Measurements from ENCODE around the gene TRIM77.
A peak's percentile ranks its signal among the peaks of the same experiment; 100 is the strongest.
"Not testable (repeated sequence)": the region's sequence is repeated elsewhere in the genome, so short reads cannot be mapped to it uniquely, and the experiment has no call there.

Gene TRIM77, protein sequence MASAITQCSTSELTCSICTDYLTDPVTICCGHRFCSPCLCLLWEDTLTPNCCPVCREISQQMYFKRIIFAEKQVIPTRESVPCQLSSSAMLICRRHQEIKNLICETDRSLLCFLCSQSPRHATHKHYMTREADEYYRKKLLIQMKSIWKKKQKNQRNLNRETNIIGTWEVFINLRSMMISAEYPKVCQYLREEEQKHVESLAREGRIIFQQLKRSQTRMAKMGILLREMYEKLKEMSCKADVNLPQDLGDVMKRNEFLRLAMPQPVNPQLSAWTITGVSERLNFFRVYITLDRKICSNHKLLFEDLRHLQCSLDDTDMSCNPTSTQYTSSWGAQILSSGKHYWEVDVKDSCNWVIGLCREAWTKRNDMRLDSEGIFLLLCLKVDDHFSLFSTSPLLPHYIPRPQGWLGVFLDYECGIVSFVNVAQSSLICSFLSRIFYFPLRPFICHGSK

GRCh38 chr11:89709999-89710398, at the start of gene TRIM77:
Gene TRIM77, plus strand, starts transcription at chr11:89710299. Its CDS starts 0 bp downstream, at chr11:89710299.
- H3K4me3 ChIP-seq, H3K27ac ChIP-seq: not testable (repeated sequence)

DNA sequence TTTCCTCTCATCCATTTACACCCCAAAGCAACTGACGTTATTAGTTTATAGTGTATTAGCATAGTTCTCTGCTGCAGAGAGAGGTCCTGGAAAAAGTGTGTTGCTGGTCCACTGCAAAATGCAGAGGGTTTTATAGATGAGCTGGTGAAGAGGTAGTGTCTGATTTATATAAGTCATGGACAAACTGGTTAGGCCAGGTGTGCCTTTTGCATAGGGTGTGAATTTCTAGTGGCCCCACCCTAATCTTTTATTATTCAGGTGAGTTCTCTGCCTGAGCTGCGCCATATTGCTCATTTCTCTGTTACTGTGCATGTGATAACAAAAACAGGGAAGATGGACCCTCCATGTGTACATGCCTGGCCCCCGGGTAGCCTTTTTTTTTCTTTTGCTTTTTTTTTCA, 43.1 kb upstream of the TRIM77 start:
- H3K4me3 ChIP-seq: no peak overlapping the region
- no peak overlapping the region for H3K27ac ChIP-seq

DNA sequence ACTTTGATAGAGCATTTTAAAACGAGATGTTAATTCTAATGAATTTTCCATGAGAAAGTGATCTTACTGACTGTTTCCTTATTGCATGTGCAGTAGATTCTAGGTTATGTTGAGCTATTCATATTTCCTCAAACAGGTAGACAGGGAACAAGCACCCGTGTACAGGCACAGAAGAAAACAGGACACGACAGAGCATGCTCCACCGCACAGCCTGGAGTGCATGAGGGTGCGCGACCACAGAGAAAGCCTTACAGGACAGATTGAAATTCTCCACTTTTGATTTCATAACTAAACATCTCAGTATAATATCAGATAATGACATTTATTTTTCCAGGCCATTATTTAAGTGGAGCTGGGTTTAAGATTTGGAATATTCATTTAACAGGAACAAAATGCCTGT, 41.9 kb upstream of the TRIM77 start:
- H3K4me3 ChIP-seq: not testable (repeated sequence)

GRCh38 chr11:89669586-89669985, 40.5 kb upstream of the TRIM77 start:
- not testable (repeated sequence) for H3K27ac ChIP-seq, H3K4me3 ChIP-seq

More for the DNA sequence above, 41.9 kb upstream of the TRIM77 start:
- not testable (repeated sequence) for H3K27ac ChIP-seq

DNA sequence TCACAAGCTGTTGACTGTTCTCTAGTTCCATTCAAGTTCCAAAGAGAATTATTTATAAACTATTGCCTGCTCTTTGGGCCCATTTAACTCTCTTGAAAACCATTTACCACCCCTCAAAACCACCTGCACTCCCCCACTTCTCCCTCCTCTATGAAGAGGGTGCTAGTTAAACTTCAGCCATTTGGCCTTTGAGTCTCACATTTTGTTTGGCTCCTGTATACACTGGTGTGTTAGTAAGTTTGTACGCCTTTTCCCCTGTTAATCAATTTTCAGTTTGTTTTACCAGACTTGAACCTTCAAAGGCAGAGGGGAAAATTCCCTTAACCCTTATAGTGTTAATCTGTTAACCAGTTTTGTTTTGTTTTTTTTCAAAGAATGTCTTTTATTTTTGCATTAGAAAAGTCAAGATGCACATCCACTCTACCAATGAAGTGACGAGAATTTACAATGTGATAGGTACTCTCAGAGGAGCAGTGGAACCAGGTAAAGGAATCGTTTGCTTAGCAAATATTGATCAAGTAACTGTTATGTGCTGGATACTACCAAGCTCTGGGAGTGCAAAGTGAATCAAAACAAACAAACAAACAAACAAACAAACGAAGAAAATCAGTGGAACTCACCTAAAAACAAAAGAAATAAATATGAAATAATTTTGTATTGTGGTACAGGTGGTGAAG, 40.0 kb upstream of the TRIM77 start:
- H3K27ac ChIP-seq, H3K4me3 ChIP-seq: not testable (repeated sequence)

DNA sequence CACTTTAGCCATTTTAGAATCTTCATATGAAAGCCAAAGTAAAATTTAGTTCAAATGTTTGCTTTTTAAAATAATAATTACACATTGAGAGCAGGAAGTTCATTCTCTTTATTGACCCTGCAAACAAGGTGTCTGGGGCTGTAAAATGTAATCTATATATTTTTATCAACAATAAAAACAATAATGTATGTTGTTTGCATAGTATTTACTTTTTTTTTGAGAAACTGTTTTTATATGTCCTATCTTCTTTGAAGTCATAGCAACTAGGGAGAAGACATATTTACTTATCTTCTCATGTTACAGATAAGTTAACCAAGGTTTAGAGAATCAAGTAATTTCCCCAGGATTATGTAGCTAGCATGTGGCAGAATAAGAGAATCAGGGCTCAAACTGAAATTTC, 37.6 kb upstream of the TRIM77 start:
- H3K4me3 ChIP-seq: not testable (repeated sequence)

GRCh38 chr11:89673380-89673779, 36.7 kb upstream of the TRIM77 start:
- not testable (repeated sequence) for H3K27ac ChIP-seq, H3K4me3 ChIP-seq

More for the DNA sequence above, 37.6 kb upstream of the TRIM77 start:
- H3K27ac ChIP-seq: not testable (repeated sequence)

DNA sequence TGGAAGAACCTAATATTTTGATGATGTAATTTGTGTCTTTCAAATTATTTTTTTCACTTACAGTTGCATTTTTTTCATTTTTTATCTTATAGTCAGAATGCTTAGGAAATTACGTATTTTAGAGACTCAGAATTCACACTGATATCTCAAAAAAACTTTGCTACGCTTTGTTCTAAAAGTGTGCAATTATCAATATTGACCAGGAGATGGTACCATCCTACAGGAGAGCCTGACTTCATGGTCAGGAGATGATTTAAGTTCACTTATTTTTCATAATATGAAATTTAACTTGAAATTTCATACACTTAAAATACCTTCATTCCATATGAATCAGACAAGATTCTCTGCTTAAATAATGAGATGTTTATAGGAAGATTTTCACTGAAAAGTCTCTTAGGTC, 34.7 kb upstream of the TRIM77 start:
- not testable (repeated sequence) for H3K27ac ChIP-seq

DNA sequence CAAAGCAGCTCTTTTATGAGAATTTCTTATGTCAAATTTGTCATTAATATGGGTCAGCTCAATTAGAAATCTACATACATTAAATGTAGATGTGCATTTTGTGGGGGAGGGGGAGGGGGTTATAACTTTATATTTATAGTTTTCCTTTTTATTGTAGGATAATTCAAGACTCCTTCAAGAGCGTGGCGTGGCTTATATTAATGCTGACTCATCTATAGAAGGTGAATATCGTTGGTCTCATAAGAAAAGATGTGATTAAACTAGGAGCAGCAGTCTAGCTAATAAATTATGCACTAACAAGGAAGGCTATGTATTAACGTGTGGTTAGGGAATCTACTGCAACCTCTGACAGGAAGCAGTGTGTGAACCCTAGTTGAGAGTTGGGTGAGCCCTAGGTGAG, 34.2 kb upstream of the TRIM77 start:
- H3K4me3 ChIP-seq, H3K27ac ChIP-seq: not testable (repeated sequence)

More for the DNA sequence above, 34.7 kb upstream of the TRIM77 start:
- not testable (repeated sequence) for H3K4me3 ChIP-seq

DNA sequence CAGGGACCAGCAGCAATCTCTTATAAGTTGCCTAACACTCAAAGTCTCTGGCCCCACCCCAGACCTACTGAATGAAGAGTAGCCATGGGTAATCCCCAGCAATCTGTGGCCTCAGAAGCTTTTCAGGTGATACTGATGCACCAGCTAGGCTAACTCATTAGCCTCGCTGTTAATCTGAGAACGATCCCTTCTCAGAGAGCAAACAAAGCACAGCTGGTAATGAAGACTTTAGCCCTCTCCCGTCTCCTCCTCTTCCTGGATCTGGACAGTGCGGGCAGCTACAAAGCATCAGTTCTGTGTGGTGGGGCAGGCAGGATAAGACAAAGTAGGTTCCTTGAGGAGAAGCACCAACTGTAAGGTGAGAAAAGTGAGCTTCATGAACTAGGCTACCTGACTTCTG, 3.0 kb upstream of the TRIM77 start:
- not testable (repeated sequence) for H3K4me3 ChIP-seq, H3K27ac ChIP-seq

GRCh38 chr11:89724866-89725498, 14.9 kb downstream of the TRIM77 start:
- not testable (repeated sequence) for H3K27ac ChIP-seq, H3K4me3 ChIP-seq

DNA sequence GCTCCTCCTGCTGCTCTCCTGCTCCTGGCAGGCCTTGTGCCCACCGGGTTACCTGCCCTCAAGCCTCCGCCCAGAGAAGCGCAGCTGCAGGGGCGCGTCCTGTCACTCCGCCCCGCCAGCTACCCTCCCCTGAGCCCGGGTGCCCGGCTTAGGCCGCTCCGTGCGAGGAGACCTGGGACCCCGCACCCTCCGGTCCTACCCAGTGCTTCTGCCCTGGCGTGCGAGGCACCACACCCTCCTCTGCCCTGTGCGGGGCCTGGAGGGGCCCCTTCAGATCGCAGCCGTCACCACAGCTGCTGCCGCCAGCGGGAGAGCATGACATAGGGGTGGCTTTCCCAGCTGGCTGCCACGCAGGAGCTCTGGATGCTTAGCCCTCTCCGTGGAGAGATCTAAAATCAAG, 20.1 kb downstream of the TRIM77 start:
- H3K4me3 ChIP-seq, H3K27ac ChIP-seq: not testable (repeated sequence)

DNA sequence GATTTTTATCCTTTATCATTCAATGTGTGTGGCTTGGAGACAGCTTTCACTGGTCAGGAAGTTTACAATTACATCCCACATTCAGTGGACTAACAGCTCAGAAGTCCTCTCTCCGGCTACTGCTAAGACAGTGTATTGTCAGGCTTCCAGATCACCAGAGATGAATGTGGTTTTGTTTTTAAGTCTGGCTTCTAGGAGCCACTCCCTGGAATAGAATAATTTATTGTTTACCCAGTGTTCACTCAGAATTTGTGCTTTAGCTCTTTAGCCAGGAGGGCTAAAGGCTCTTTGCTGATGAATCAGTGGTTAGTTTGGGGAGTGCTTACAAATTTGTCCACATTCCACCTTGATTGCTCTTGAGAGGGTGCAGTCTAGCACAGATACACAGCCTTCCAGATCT, 26.5 kb downstream of the TRIM77 start:
- H3K4me3 ChIP-seq: no peak overlapping the region
- H3K27ac ChIP-seq: no peak overlapping the region

GRCh38 chr11:89737116-89737515, 27.0 kb downstream of the TRIM77 start:
- Histone ChIP-seq H3K4me3 (no peak overlapping the region), H3K27ac (no peak overlapping the region)

GRCh38 chr11:89741406-89741805, 31.3 kb downstream of the TRIM77 start:
- not testable (repeated sequence) for H3K4me3 ChIP-seq

GRCh38 chr11:89744158-89744557, 34.1 kb downstream of the TRIM77 start:
- H3K27ac ChIP-seq: not testable (repeated sequence)
- peak overlapping the region in 1 of 7 experiments; percentile 34 for H3K4me3 ChIP-seq

More at GRCh38 chr11:89741406-89741805, 31.3 kb downstream of the TRIM77 start:
- not testable (repeated sequence) for H3K27ac ChIP-seq

DNA sequence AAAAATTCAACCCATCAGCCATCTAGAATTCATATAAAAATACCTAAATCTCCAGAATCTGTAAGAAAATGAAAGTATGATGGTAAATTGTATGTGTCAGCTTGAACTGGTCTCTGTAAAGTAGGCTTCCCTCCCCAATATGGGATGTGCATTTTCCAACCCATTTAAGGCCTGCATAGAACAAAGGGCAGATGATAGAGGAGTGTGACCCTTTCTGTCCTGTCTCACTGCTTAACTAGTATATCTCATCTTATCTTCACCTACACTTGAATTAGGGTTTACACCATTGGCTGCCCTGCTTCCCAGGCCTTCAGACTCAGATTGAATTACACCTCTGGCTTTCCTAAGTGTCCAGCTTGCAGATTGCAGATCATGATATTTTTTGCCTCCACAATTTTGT, 40.7 kb downstream of the TRIM77 start:
- H3K4me3 ChIP-seq, H3K27ac ChIP-seq: not testable (repeated sequence)
